Esophagus muscularis mucosa (tissue), 4 donors: ENCODE data around the gene GNA15. TPM values are rescaled to one million over a fixed set of nuclear protein-coding genes. Genes with fewer than 3 reads are reported as not detected.

Experiments used
- DNase-seq: peaks from one replicate; pipeline ENCODE4 v3.0.0-alpha.2; 2017; ENCODE audit errors: extremely low spot score
- H3K27ac ChIP-seq, 4 donors: fragments of 200-600 bp; sonication (generic); replicated peaks in 1 of 4; 1 replicate in 3 of 4; 2 replicates in 1 of 4; pipeline ENCODE4 v1.5.1; 2016 to 2019; ENCODE audit warnings: mild to moderate bottlenecking in 1 of 4
- H3K27me3 ChIP-seq, 4 donors: fragments of 200-600 bp; sonication (generic); one replicate each; pipeline versions ENCODE4 v1.5.1 to v1.6.0; 2016 to 2019
- H3K36me3 ChIP-seq, 4 donors: fragments of 200-600 bp; sonication (generic); one replicate each; pipeline ENCODE4 v1.5.1; 2016 to 2019
- H3K4me1 ChIP-seq, 4 donors: fragments of 200-600 bp; sonication (generic); one replicate each; pipeline ENCODE4 v1.5.1; 2016 to 2019
- H3K4me3 ChIP-seq, 4 donors: fragments of 200-600 bp; sonication (generic); 1 replicate in 2 of 4; 2 replicates in 2 of 4; pipeline ENCODE4 v1.5.1; 2016 to 2019; ENCODE audit warnings: mild to moderate bottlenecking in 4 of 4, moderate library complexity in 1 of 4
- H3K9me3 ChIP-seq, 4 donors: fragments of 200-600 bp; sonication (generic); 1 replicate in 3 of 4; 2 replicates in 1 of 4; pipeline ENCODE4 v1.5.1; 2016 to 2019
- CTCF ChIP-seq, 3 experiments: fragments of 200-600 bp in 2 of 3; fragments of 450-650 bp in 1 of 3; sonication (generic) in 2 of 3; IDR thresholded peaks; one replicate each; pipeline ENCODE4 v1.5.1; 2017 to 2019; ENCODE audit warnings: antibody characterized with exemption in 3 of 3, mild to moderate bottlenecking in 2 of 3, moderate library complexity in 1 of 3
- EP300 ChIP-seq: sonication (generic); formaldehyde crosslinking; IDR thresholded peaks from one replicate; pipeline ENCODE4 v1.6.1; 2017; ENCODE audit warnings: antibody characterized with exemption
- POLR2A ChIP-seq: fragments of 450-650 bp; IDR thresholded peaks from one replicate; pipeline ENCODE4 v1.6.1; 2017; ENCODE audit warnings: antibody characterized with exemption, moderate library complexity, mild to moderate bottlenecking, low read depth
- POLR2AphosphoS5 ChIP-seq, 2 donors: sonication (generic); formaldehyde crosslinking; IDR thresholded peaks; one replicate each; pipeline ENCODE4 v1.6.1; 2017; ENCODE audit warnings: antibody characterized with exemption in 2 of 2
- WGBS: methylation state at CpG from one replicate; pipeline ENCODE4 v1.1.5; 2018; 5-methylcytosine and 5-hydroxymethylcytosine counted together
- intact Hi-C: fragments of 100-400 bp; cut with DNase I; formaldehyde crosslinking; loops from one replicate; pipeline ENCODE4 v1.15.1; 2023
- total RNA-seq, 4 donors: library from RNA; depleted of rRNA; stranded (reverse); fragments of >200 nt; gene quantifications; one replicate each; pipeline versions ENCODE4 v1.1.0 to v1.2.1, GENCODE V29; 2016

Gene GNA15
- total RNA-seq, 4 donors from 2014 or later = 4.3 to 13.8 (median 5.3) TPM

- intact Hi-C loops = no loop called here
- Histone ChIP-seq H3K4me1 (peaks cover 12 to 41% (median 22%) of the 10 kb centered on the region in 4 donors), H3K27ac (peak overlapping the region in 2 of 4 donors; percentile 66 to 76), H3K27me3 (no peaks in the 10 kb centered on the region), H3K36me3 (peaks cover 14 to 91% (median 83%) of the 10 kb centered on the region in 4 donors), H3K4me3 (no peak overlapping the region), H3K9me3 (no peaks in the 10 kb centered on the region)
- no peak for TF ChIP-seq CTCF (IDR thresholded peaks at IDR 0.05)
- no peak for TF ChIP-seq POLR2A
- TF ChIP-seq POLR2AphosphoS5 (IDR thresholded peaks at IDR 0.05) = no peak
- TF ChIP-seq EP300 = no peak
- no peak for DNase-seq
- WGBS = 59% methylated on average over 11 of the region's 12 CpGs
Observed at GRCh38 chr19:3115411-3115810, 20.4 kb upstream of the GNA15 start.

GRCh38 chr19:3115916-3116602 lies 19.8 kb upstream of the GNA15 start:
- peaks cover 14 to 91% (median 86%) of the 10 kb centered on the region in 4 donors for H3K36me3 ChIP-seq
- peak overlapping the region in 2 of 4 donors; percentile 66 to 76 for H3K27ac ChIP-seq
- no peak overlapping the region for H3K4me3 ChIP-seq
- intact Hi-C loops = no loop called here
- 73% methylated on average over 10 of the region's 24 CpGs for WGBS
- TF ChIP-seq CTCF (IDR thresholded peaks at IDR 0.05) (no peak), POLR2AphosphoS5 (IDR thresholded peaks at IDR 0.05) (peak in 1 of 2 donors; percentile 75), EP300 (no peak)
- peaks cover 12 to 41% (median 22%) of the 10 kb centered on the region in 4 donors for H3K4me1 ChIP-seq
- no peak for DNase-seq
- no peaks in the 10 kb centered on the region for H3K27me3 ChIP-seq
- no peaks in the 10 kb centered on the region for H3K9me3 ChIP-seq

- no peaks in the 10 kb centered on the region for H3K27me3 ChIP-seq
- H3K36me3 ChIP-seq = peaks cover 18 to 91% (median 88%) of the 10 kb centered on the region in 4 donors
- intact Hi-C loops = no loop called here
- 90% methylated on average over 10 of the region's 21 CpGs for WGBS
- H3K9me3 ChIP-seq = no peaks in the 10 kb centered on the region
- H3K4me1 ChIP-seq = peaks cover 12 to 41% (median 22%) of the 10 kb centered on the region in 4 donors
- DNase-seq = no peak
- peak overlapping the region in 2 of 4 donors; percentile 66 to 76 for H3K27ac ChIP-seq
- TF ChIP-seq POLR2A (no peak), CTCF (IDR thresholded peaks at IDR 0.05) (no peak), EP300 (no peak), POLR2AphosphoS5 (IDR thresholded peaks at IDR 0.05) (no peak)
- H3K4me3 ChIP-seq = no peak overlapping the region
Observed at GRCh38 chr19:3116621-3117020, 19.2 kb upstream of the GNA15 start.

GRCh38 chr19:3117716-3118115 lies 18.1 kb upstream of the GNA15 start:
- intact Hi-C loops = no loop called here
- Histone ChIP-seq H3K27ac (no peak overlapping the region), H3K4me1 (peaks cover 6 to 33% (median 21%) of the 10 kb centered on the region in 4 donors), H3K9me3 (no peaks in the 10 kb centered on the region), H3K36me3 (peaks cover 18 to 99% (median 94%) of the 10 kb centered on the region in 4 donors), H3K4me3 (no peak overlapping the region), H3K27me3 (no peaks in the 10 kb centered on the region)
- 93% methylated on average over 17 of the region's 20 CpGs for whole genome bisulfite sequencing
- no peak for TF ChIP-seq POLR2A
- TF ChIP-seq CTCF (IDR thresholded peaks at IDR 0.05) = no peak
- TF ChIP-seq EP300 = no peak
- TF ChIP-seq POLR2AphosphoS5 (IDR thresholded peaks at IDR 0.05) = no peak
- DNase-seq = no peak
